ENCODE measurements around the gene MVD. TPM values are rescaled to one million over a fixed set of nuclear protein-coding genes. Genes with fewer than 3 reads are reported as not detected.
A peak's percentile ranks its signal among the peaks of the same experiment; 100 is the strongest.

The MVD gene
- total RNA-seq, 4 donors from 2014 or later = 32.7 to 49.4 (median 39.9) TPM

DNA sequence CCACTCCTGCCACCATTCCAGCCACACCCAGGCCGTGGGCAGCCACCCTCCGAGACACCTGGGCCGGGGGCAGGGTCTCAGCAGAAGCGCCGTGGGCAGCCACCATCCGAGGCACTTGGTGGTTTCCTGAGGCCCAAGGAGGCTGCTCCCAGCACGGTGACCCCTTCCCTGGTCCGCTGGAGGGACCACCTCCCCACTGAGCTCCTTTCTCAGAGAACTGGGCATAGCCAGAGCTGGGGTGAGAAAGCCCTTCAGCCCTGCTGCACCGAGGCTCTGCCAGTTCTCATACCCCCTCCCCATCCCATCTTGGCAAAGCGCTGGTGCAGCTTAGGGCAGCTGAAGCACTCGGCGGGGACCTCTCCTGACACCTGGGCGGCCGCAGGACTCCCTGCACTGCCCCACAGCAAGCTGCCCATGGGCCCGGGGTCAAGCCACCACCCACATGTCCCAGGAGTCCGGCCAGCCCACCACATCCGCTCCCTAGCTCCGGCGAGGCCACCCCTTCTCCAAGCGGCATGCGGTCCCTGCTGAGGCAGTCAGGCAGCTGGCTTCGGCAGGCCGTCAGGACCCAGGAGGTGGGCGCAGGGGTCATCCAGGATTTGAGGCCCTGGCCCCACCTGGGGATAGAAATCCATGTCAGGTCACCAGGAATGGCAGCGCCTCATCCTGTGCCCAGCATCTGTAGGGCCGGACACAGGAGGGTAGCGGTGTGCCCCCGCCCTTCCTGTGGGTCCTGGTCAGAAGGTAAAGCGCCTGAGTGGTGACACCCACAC lies 10.7 kb downstream of the MVD start:
- Histone ChIP-seq H3K9me3 (no peaks in the 10 kb centered on the region), H3K4me1 (peaks cover 0 to 27% (median 17%) of the 10 kb centered on the region in 4 donors), H3K27me3 (no peaks in the 10 kb centered on the region), H3K4me3 (peak overlapping the region in 1 of 4 donors; percentile 66), H3K27ac (peak overlapping the region in 3 of 4 donors; percentile 21 to 87 (median 78)), H3K36me3 (peaks cover 0 to 62% (median 6%) of the 10 kb centered on the region in 3 donors)
- WGBS, 2 donors = 78 to 87% methylated on average over 9 to 13 of the region's 29 CpGs
- no peak for DNase-seq (ENCODE audit: low spot score in 2 of 2)
- TF ChIP-seq, protein P1, sequence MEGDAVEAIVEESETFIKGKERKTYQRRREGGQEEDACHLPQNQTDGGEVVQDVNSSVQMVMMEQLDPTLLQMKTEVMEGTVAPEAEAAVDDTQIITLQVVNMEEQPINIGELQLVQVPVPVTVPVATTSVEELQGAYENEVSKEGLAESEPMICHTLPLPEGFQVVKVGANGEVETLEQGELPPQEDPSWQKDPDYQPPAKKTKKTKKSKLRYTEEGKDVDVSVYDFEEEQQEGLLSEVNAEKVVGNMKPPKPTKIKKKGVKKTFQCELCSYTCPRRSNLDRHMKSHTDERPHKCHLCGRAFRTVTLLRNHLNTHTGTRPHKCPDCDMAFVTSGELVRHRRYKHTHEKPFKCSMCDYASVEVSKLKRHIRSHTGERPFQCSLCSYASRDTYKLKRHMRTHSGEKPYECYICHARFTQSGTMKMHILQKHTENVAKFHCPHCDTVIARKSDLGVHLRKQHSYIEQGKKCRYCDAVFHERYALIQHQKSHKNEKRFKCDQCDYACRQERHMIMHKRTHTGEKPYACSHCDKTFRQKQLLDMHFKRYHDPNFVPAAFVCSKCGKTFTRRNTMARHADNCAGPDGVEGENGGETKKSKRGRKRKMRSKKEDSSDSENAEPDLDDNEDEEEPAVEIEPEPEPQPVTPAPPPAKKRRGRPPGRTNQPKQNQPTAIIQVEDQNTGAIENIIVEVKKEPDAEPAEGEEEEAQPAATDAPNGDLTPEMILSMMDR (IDR thresholded peaks at IDR 0.05) = no peak
- no peak for TF ChIP-seq POLR2A (IDR thresholded peaks at IDR 0.05)
- TF ChIP-seq EP300 (IDR thresholded peaks at IDR 0.05) = no peak

DNA sequence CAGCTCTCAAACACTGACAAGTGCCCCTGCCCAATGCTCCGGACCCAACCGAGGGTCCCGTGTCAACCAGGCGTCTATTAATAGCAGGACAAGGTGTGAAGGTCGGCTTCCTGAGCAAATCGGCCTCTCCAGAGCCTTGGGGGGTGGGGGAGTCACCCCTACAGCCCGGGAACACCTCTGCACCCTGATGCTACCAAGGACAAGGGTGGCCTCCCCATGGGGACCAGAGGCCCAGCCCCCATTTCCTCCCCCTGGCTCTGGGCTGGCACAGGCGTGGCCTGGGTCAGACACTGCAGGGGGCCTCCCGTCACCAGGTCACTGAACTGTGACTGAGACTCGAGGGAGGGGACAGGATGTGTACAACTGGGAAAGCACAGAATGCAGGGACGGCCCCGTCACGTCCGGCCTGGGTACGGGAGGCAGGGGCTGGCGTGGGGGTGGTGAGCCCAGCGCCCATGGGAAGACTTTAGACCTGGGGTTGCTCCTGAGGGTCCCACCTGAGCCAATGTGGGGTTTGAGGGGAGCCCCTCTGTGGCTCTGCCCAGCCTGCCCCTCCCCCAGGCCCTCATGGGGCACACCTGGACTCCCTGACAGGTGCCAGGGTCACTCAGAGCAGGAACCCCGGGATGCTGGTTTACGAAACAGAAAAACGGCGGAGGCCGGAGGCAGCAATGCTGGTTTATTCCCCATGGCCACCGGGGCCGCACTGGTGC lies 11.5 kb downstream of the MVD start:
- no peak for DNase-seq (ENCODE audit: low spot score in 2 of 2)
- Histone ChIP-seq H3K27ac (peak overlapping the region in 3 of 4 donors; percentile 44 to 87 (median 78)), H3K36me3 (peaks cover 0 to 62% (median 6%) of the 10 kb centered on the region in 3 donors), H3K27me3 (no peaks in the 10 kb centered on the region), H3K9me3 (no peaks in the 10 kb centered on the region), H3K4me1 (peaks cover 0 to 27% (median 17%) of the 10 kb centered on the region in 4 donors), H3K4me3 (peak overlapping the region; percentile 40 to 71 (median 67))
- TF ChIP-seq POLR2A (IDR thresholded peaks at IDR 0.05) (no peak), EP300 (IDR thresholded peaks at IDR 0.05) (no peak)
- TF ChIP-seq, protein P1 (IDR thresholded peaks at IDR 0.05) = no peak
- WGBS, 2 donors = 36 to 70% methylated on average over 16 to 24 of the region's 24 CpGs

DNA sequence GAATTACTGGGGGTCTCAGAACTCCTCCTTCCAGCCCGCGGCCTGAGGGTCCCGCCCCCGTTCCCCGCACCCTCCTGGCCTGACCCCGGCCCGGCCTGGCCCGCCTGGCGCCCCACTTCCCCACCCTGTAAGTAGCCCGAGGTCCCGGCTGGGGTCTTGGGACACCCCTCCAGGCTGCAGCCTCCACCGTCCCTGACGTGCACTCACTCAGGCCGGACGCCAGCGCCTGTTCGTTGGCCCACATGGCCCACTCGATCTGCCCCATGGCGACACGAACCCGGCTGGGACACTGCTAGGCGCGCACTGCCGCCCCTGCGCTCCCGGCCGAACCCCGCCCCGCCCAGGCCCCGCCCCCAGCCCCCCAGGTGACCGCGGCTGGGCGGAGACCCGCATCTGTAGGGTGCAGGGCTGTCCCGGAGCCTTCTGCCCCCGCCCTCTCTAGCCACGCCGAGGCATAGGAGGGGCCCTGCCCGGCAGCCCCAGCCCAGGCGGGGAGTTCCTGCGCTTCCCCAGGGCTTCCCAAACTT lies 12.1 kb downstream of the MVD start, which contains the start of gene CYBA:
TSS of gene CYBA (minus strand) at position 305 of the 527 bp plus-strand sequence. CDS start at position 265, 40 bp downstream.
- DNase-seq (ENCODE audit: low spot score in 2 of 2) = peak; percentile 31 to 47
- 2 to 4% methylated on average over 19 to 29 of the region's 41 CpGs for WGBS, 2 donors
- Histone ChIP-seq H3K27ac (peak within 1 kb of the TSS in 3 of 4 donors; percentile 70 to 87 (median 78)), H3K36me3 (peaks cover 0 to 62% (median 6%) of the 10 kb centered on the region in 3 donors), H3K4me3 (peak within 1 kb of the TSS; percentile 40 to 71 (median 67)), H3K27me3 (no peaks in the 10 kb centered on the region), H3K4me1 (peaks cover 0 to 27% (median 17%) of the 10 kb centered on the region in 4 donors), H3K9me3 (no peaks in the 10 kb centered on the region)
- TF ChIP-seq, protein P1 (IDR thresholded peaks at IDR 0.05) = no peak
- peak in 1 of 2 donors; percentile 34 for TF ChIP-seq POLR2A (IDR thresholded peaks at IDR 0.05)

DNA sequence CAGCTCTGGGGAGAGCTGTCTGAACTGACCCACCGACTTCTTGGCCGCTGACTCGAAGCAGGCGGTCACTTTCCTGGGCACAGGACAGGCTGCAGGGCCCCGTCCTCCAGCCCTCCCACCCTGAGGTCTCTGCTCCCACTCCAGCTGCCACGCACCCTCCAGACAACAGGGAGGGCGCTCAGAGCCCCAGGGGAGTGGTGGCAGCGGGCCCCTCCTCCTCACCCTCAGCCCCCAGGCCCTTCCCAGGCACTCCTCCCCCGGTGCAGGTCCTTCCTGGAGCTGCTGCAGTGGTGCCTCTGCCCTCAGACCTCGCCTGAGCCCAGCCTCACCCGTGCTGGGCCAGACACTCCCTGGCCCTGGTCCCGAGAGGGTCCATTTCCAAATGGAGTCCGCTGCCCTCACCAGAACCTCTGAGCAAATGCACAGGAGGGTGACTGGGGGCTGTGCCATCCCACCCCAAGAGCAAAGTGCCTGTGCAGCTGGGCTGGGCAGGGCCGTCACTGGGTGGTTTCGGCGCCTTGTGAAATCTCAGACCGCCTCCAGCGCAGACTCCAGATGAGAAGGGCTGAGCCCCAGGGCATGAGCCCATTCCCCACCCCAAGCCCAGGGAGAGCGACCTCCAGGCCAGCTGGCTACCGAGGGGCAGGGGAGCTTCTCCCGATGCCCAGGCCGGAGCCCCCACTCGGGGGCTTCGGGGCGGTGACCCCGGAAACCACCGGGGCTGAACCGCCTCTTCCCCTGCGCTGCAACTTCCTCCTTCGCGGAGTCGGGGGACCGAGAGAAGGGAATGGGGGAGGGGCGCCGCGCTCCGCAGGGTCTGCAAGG lies 12.8 kb downstream of the MVD start:
- Histone ChIP-seq H3K4me1 (peaks cover 0 to 27% (median 17%) of the 10 kb centered on the region in 4 donors), H3K27ac (peak overlapping the region in 3 of 4 donors; percentile 70 to 87 (median 78)), H3K9me3 (no peaks in the 10 kb centered on the region), H3K36me3 (peaks cover 0 to 62% (median 6%) of the 10 kb centered on the region in 3 donors), H3K27me3 (no peaks in the 10 kb centered on the region), H3K4me3 (peak overlapping the region; percentile 40 to 71 (median 67))
- DNase-seq (ENCODE audit: low spot score in 2 of 2) = no peak
- 0 to 21% methylated on average over 6 to 13 of the region's 37 CpGs for WGBS, 2 donors
- TF ChIP-seq, protein P1 (IDR thresholded peaks at IDR 0.05) = peak in 1 of 5 experiments; percentile 11
- no peak for TF ChIP-seq EP300 (IDR thresholded peaks at IDR 0.05)

Measured in tibial nerve (tissue), 4 donors.